Ovary (tissue), 3 donors: ENCODE results near the gene NYAP1.

Experiments used
- CTCF ChIP-seq, 3 donors: fragments of 450-650 bp in 2 of 3; fragments of 200-600 bp in 1 of 3; IDR thresholded peaks; one replicate each; pipeline versions ENCODE4 v1.5.1 to v1.8.0; 2016 to 2022; ENCODE audit warnings: antibody characterized with exemption in 3 of 3, mild to moderate bottlenecking in 1 of 3
- POLR2A ChIP-seq: fragments of 450-650 bp; IDR thresholded peaks from one replicate; pipeline ENCODE4 v1.6.1; 2017; ENCODE audit warnings: antibody characterized with exemption, mild to moderate bottlenecking, moderate library complexity
- donor health status: DM: no; HTN: no; CAD: no.

- TF ChIP-seq CTCF (IDR thresholded peaks at IDR 0.05) (no peak), POLR2A (no peak)
These were observed 32.5 kb downstream of the NYAP1 start for GRCh38 chr7:100516135-100516812.
